GM19328 (cell line): Measurements from ENCODE around the gene ZCCHC8.
"Not testable (repeated sequence)": the region's sequence is repeated elsewhere in the genome, so short reads cannot be mapped to it uniquely, and the experiment has no call there.

Experiments
- ATAC-seq: cut with Tn5 transposase; IDR thresholded peaks from one replicate; pipeline ENCODE4 v1.9.1; 2021; ENCODE audit warnings: mild to moderate bottlenecking, moderate library complexity; ENCODE audit not compliant: unreplicated experiment

Gene ZCCHC8

DNA sequence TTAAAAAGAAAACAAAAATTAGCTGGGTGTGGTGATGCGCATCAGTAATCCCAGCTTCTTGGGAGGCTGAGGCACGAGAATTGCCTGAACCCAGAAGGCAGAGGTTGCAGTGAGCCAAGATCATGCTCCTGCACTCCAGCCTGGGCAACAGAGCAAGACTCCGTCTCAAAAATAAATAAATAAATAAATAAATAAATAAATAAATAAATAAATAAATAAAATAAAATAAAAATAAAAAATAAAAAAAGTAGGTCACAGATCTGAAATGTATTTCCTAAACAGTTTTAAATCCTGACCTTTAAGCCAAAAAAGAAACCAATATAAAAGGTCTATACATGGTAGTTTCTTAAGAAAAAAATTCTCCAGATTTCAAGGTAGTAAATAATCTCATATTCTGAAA, 12.3 kb upstream of the ZCCHC8 start:
- ATAC-seq, result not testable (repeated sequence)

DNA sequence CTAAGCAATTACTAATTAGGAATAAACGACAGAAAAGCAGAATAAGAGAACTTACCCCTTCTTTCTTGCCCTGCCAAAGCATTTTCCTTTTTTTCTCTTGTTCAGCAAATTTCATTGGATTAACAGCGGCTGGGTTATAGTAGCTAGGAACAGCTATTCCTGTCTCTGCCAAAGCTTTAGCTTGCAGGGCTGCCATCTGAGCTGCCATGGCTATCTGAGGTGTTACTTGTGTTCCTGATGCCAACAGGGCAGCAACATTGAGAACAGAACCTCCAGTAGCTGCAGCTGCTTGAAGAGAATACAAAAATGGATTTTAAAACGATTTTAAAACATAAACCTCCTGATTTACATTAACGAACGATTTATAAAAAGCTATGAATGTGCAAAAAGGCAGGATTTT, 7.4 kb upstream of the ZCCHC8 start:
- ATAC-seq, result no peak

DNA sequence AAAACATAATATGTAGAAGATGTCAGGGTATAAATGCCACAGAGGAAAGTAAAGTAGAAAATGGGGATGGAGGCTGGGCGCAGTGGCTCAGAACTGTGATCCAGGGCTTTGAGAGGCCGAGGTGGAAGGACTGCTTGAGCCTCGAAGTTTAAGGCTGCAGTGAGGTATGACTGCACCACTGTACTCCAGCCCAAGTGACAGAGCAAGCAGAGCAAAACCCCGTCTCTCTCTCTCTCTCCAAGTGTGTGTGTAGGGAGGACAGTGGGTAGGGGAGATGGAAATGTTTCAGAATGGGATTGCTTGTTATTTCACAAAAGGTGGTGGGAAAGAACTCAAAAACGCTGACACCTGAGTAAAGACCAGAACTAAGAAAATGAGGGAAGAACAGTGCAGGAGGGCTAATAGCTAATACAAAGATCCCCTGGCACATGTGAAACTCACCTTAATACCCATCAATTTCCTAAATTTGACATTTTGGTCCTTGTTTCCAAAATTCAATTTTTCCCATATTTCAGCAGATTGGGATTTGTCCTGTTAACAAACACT, 5.7 kb upstream of the ZCCHC8 start:
- no peak for ATAC-seq

DNA sequence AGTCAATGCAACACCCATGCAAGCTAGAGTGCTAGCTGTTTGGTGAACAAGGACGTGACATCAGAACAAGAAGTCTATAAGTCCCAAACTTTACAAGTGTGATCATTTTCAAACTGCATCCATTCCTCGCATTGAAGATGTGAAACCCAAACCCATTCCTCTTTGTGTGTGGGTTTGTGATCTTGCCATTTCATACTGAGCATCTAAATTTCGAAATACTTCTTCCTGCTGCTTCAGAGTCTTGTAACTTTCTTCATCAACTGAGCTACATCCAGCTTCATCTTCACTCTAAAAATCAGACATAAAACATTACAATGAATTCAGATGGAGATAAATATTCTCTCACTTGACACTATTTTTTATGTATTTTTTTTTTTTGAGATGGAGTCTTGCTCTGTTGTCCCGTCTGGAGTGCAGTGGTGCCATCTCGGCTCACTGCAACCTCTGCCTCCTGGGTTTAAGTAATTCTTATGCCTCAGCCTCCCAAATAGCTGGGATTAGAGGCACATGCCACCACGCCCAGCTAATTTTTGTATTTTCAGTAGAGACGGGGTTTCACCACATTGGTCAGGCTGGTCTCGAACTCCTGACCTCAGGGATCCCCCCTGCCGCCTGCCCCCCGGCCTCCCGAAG, 4.8 kb upstream of the ZCCHC8 start:
- no peak for ATAC-seq

DNA sequence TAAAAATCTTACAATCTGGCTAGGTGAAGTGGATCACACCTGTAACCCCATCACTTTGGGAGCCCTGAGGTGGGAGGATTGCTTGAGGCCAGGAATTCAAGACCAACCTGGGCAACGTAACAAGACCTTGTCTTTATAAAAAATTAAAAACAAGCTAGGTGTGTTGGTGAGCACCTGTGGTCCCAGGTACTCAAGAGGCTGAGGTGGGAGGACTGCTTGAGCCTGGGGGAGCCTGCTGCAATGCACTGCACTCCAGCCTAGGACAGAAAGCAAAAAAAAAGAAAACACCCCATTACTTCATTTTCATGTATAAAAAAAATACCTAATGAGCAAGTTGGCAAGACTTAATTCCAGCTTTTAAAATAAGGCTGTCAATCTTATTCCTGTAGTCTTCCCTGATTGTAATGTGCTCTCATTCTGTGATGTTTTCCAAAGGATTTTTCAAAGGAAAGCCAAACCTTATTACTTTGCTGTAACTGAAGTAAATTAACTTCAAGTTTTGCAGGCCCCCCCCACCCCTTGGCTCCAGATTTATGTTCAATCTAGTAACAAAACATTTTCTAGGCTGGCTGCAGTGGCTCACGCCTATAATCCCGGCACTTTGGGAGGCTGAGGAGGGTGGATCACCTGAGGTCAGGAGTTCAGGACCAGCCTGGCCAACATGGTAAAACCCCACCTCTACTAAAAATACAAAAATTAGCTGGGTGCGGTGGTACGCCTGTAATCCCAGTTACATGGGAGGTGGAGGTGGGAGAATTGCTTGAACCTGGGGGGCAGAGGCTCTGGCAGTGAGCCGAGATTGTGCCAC, 3.3 kb upstream of the ZCCHC8 start:
- ATAC-seq, result no peak

DNA sequence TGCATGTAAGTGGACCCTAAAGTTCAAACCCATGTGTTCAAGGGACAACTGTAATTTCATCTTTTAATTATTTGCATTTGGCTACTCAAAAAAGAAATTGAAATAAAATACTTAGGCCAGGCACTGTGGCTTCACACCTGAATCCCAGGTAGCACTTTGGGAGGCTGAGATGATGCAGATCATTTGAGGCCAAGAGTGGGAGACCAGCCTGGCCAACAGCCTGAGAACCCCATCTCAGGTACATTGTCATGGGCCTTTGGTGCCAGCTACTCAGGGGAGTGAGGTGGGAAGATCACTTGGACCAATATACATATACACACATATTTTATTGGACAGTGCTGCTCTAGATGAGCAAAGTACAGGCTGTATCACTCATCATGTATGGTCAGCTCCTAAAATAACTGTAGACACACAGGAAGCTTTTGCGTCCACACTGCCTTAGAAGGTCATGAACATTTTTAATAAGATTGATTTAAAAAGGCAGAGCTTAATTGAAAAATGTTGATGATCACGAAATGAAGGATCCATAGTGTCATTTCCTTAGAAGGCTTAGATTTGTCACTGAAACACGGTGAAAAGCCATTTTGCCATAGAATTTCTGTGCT, 2.5 kb upstream of the ZCCHC8 start:
- no peak for ATAC-seq

DNA sequence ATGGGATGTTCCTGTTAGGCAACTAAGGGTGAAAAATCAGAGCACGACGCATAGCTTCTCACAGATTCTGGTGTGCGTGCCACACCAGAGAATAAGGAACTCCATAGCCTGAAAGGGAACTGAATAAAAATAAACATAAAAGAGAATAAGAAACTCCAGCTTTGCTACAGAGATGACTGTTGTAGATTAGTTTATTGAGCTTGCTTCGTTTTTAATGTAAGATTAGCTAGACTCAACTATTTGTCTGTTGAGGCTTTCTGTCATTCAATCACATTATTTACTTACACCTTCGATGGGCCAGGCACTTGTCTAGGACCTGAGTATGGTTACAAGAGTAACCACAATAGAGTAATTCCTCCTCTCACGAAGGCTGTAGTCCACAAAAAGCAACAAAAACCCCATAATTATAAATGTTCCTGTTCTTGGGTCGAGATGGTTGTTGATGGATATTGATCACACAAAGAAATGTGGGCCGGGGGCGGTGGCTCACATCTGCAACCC, 807 bp upstream of the ZCCHC8 start:
- ATAC-seq, result no peak

DNA sequence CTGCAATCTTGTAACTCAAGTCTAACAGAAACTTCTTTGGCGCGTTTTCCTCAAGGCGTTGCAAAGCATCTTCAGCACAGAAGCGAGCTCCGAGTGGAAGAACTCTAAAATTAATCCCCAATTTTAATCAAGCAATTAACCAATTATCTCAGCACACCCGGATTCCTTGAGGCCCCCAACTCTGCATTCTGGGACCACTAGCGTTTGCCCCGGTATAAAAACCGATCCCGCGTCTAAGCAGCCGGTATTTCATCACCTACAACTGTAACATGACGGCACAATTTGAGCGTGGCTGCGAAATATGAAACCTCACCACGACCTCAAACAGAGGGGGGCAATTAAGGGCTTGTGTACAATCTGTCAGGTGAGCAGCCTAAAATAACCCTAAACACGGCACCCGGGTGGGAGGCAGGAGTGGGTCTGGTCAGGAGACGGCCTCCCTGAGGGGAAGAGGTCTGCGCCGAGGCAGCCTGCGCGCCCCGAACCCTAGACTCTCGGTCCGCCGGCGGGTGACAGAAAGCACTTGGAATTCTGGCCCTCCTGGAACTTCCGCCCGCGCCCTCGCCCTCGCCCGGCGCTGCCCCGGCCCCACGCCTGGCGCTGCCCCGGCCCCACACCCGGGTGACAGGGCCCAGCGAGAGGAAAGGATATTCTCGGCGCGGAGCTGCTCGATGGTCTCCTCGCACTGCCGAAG, 594 bp downstream of the ZCCHC8 start:
- ATAC-seq, result peak; percentile 10

DNA sequence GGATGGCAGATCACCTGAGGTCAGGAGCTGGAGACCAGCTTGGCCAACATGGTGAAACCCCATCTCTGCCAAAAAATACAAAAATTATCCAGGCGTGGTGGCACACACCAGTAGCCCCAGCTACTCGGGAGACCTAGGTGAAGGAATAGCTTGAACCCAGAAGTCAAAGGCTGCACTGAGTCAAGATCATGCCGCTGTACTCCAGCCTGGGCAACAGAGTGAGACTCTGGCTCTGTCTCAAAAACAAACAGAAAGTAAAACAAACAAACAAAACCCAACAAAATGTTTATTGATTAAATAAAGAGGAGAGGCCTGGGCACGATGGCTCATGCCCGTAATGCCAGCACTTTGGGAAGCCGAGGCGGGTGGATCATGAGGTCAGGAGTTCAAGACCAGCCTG, 5.5 kb downstream of the ZCCHC8 start:
- no peak for ATAC-seq

DNA sequence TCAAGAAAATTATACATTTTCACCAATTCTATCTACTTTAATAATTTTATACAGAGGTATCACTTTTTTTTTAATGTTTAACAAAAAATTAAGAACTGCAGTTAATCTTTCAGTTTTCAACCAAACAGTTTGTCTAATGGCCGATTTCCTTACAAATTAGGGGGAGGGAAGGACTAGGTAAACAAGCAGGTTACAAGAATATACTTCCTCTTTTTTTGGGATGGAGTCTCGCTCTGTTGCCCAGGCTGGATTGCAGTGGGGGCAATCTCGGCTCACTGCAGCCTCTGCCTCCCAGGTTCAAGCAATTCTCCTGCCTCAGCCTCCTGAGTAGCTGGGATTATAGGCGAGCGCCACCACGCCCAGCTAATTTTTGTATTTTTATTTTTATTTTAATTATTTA, 7.5 kb downstream of the ZCCHC8 start:
- ATAC-seq, result not testable (repeated sequence)

DNA sequence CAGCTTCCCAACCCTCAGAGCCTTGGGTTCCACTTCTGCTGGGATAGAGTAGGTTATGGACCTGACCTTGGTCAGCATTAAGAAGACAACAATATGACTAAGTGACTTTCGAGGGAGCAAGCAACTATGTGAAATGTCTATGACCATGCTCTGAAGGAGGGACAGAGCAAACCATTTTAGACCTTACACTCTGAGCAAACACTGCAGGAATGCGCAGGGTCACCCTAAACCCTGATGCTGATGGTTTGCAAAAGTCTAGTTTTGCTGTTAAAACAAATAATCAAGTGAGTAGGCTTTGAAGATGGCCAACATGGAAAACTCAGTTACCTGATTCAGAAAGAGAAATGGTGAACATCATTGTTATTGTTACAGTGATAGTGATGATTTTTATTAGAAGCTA, 8.7 kb downstream of the ZCCHC8 start:
- ATAC-seq, result no peak

DNA sequence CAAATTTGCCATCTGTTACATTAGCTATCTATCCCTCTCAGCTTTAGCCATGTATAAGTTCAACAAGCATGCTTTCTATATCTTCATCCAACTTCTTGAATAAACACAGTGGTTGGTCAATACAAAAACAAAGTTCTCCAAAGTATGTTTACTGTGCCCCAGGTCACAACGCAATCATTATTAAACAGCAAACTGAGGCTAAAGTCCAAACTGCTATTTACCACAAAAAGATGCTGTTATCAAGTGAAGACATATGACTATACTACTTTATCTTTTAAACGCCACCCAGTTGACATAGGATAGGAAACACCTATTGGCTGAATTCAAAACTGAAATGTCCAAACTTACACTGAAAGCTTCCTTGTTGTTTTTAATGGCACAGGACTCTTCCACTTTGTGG, 11.7 kb downstream of the ZCCHC8 start:
- ATAC-seq, result no peak

DNA sequence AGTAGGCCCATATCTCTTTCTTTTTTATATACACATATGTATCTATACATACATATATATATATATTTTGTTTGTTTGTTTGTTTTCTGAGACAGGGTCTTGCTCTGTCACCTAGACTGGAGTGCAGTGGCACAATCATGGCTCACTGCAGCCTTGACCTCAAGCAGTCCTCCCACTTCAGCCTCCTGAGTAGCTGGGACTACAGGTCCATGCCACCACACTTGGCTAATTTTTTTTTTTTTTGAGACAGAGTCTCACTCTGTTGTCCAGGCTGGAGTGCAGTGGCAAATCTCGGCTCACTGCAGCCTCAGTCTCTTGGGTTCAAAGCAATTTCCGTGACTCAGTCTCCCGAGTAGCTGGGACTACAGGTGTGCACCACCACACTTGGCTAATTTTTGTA, 12.9 kb downstream of the ZCCHC8 start:
- ATAC-seq, result not testable (repeated sequence)

DNA sequence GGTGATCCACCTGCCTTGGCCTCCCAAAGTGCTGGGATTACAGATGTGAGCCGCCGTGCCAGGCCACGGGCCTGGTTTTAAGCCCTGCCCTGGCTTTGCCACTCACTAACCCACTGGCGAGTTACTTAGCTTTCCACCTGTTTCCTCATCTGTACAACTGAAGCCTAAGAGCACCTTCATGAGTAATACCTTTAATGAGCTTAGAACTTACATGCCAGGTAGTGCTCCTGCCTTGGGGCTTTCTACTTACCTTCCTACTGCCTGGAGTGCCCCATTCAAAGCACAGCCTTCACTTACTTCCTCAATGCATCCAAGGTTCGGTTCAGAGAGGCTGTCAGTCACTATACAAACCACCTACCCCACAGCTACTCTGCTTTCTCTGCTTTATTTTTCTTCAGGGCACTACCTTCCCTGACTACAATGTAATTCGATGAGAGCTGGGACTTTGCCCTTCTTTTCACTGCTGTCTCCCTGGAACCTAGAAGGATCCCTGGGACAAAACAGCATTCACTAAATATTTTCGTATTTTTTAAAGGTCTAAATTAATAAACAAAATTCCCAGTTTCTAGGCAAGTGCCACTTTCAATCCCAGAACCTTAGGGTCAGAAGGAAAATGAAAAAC, 13.8 kb downstream of the ZCCHC8 start:
- no peak for ATAC-seq

DNA sequence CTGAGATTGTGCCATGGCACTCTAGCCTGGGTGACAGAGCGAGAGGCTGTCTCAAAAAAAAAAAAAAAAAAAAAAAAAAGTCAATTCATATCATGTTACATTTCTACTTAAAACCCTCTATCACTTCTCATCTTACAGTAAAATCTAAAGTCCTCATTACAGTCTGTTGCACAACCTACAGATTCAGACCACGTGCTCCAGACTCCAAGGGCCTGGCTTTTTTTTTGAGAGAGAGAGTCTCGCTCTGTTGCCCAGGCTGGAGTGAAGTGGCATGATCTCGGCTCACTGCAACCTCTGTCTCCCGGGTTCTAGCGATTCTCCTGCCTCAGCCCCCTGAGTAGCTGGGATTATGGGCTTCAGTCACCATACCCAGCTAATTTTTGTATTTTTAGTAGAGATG, 14.4 kb downstream of the ZCCHC8 start:
- not testable (repeated sequence) for ATAC-seq

DNA sequence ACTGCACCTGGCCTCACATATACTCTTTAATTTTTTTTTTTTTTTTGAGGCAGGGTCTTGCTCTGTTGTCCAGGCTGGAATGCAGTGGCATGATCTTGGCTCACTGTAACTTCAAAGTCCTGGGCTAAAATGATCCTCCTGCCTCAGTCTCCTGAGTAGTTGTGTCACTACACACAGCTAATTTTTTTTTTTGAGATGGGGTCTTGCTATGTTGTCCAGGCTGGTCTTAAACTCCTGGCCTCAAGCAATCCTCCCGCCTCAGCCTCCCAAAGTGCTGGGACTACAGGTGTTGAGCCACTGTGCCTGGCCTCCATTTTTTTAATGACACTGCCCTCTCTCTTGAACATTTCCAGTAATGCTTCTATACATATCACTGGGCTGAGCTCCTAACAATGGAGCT, 16.3 kb downstream of the ZCCHC8 start:
- not testable (repeated sequence) for ATAC-seq

DNA sequence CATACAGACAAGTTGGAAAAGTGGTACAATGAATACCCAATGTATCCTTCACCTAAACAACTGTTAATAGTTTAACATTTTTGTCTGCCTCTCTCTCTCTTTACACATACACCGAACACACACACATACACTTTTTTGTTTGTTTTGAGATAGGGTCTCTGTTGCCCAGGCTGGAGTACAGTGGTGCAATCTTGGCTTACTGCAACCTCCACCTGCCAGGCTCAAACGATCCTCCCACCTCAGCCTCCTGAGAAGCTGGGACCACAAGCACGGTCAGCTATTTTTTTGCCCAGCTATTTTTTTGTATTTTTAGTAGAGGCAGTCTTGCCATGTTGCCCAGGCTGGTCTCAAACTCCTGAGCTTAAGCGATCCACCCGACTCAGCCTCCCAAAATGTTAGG, 16.8 kb downstream of the ZCCHC8 start:
- ATAC-seq, result no peak

DNA sequence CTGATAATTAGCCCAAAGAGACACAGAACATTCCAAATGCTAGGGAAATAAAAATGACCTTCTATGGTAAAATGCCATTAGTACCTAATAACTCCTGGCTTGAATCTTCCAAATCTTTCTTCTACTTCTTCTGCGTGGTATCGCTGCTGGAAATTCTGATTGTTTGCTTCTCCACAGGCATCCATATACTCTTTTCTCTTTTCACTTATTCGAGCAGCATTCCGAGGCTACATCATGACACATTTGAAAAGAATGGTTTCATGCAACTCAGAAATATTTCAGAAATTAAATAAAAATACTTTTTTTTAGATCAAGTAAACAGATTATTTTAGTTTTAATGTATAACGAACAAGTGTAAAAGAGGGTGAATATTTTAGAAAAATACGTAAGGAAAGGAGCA, 18.9 kb downstream of the ZCCHC8 start:
- no peak for ATAC-seq

DNA sequence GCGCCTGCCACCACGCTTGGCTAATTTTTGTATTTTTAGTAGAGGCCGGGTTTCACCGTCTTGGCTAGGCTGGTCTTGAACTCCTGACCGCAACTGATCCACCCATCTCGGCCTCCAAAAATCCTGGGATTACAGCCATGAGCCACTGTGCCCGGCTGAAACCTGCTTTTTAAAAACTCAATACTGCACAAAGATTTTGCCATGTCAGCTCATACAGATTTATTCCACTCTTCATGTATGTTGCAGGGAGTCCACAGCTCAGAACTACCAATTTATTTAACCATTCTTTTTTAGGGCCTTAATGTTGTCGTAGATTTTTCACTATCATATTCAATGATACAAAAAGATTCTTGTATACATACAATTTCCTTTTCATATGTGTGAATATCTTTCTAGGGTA, 20.0 kb downstream of the ZCCHC8 start:
- no peak for ATAC-seq

DNA sequence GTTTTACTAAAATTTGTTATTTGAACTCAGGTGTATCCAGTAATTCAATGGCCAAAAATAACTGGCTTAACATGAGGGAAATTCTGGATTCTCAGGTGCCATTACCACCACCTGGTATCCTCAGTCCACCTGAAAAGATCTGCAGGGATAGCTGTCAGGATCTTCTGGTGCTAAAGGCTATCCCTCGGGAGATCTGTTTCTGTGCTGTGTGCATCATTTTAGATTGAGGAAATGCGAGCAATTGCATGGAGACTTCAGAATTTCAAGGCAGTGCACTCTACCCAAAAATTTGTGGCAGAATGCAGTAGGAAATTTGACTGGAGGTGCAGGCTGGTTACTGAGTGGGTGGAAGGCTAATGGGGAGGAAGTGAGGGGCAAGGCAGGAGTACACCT, 26.4 kb downstream of the ZCCHC8 start:
- ATAC-seq, result no peak
